Large intestine (tissue), 12 donors: ENCODE measurements around the gene ACOX2. TPM values are rescaled to one million over a fixed set of nuclear protein-coding genes. Genes with fewer than 3 reads are reported as not detected.

Source experiments
- DNase-seq, 2 donors: peaks; one replicate each; pipeline versions ENCODE4 v3.0.0 to v3.0.0-alpha.2; 2013
- H3K27ac ChIP-seq: one replicate; pipeline ENCODE4 v1.5.1; 2013; ENCODE audit warnings: low read length
- H3K27me3 ChIP-seq: 2 replicates; pipeline ENCODE4 v1.6.1; 2013; ENCODE audit warnings: low read length; ENCODE audit not compliant: control insufficient read depth, insufficient read depth
- H3K36me3 ChIP-seq: 2 replicates; pipeline ENCODE4 v1.6.1; 2013; ENCODE audit warnings: low read length; ENCODE audit not compliant: control insufficient read depth, insufficient read depth
- H3K4me1 ChIP-seq: one replicate; pipeline ENCODE4 v1.6.1; 2013; ENCODE audit warnings: low read length; ENCODE audit not compliant: control insufficient read depth, insufficient read depth
- H3K4me3 ChIP-seq: one replicate; pipeline ENCODE4 v1.5.1; 2013; ENCODE audit warnings: low read length
- H3K9me3 ChIP-seq: one replicate; pipeline ENCODE4 v1.6.1; 2013; ENCODE audit warnings: mild to moderate bottlenecking, low read depth, low read length, moderate library complexity; ENCODE audit not compliant: control insufficient read depth
- WGBS: methylation state at CpG from one replicate; pipeline ENCODE4 v1.1.5; 2013; ENCODE audit warnings: low lambda C conversion rate; ENCODE audit not compliant: insufficient coverage; 5-methylcytosine and 5-hydroxymethylcytosine counted together
- long read RNA-seq, 11 donors: transcript quantifications; one replicate each; lab custom pipeline, GENCODE V29; 2026
- polyA plus RNA-seq: library from polyadenylated mRNA; unstranded; fragments of 120-200 nt; gene quantifications from one replicate; pipeline ENCODE4 v1.2.1, GENCODE V29; 2013

ACOX2 gene
- 96.9 TPM for polyA plus RNA-seq
- long read RNA-seq, donor 1, transcript ACOX2-201 (15 exons, 2,426 nt): major isoform, 6 of 6 reads
- long read RNA-seq, donor 1, partial matches to known transcripts: 0 of 6 reads
- long read RNA-seq, donor 1, other reads (novel, unspliced or antisense): 0 of 6 reads
- long read RNA-seq, donor 2, partial matches to known transcripts: 5 of 11 reads
- long read RNA-seq, donor 2, other reads (novel, unspliced or antisense): 0 of 11 reads
- long read RNA-seq, donor 3: 0 reads
- long read RNA-seq, donor 4, partial matches to known transcripts: 0 of 1 reads
- long read RNA-seq, donor 4, other reads (novel, unspliced or antisense): 0 of 1 reads
- long read RNA-seq, donor 5, partial matches to known transcripts: 0 of 2 reads
- long read RNA-seq, donor 5, other reads (novel, unspliced or antisense): 0 of 2 reads
- long read RNA-seq, donor 6, partial matches to known transcripts: 0 of 2 reads
- long read RNA-seq, donor 6, other reads (novel, unspliced or antisense): 0 of 2 reads
- long read RNA-seq, donor 7, partial matches to known transcripts: 0 of 3 reads
- long read RNA-seq, donor 7, other reads (novel, unspliced or antisense): 0 of 3 reads
- long read RNA-seq, donor 8, transcript ACOX2-201 (15 exons, 2,426 nt): major isoform, 6 of 15 reads
- long read RNA-seq, donor 8, partial matches to known transcripts: 5 of 15 reads
- long read RNA-seq, donor 8, other reads (novel, unspliced or antisense): 0 of 15 reads
- long read RNA-seq, donor 9, partial matches to known transcripts: 0 of 3 reads
- long read RNA-seq, donor 9, other reads (novel, unspliced or antisense): 0 of 3 reads
- long read RNA-seq, donor 10, transcript ACOX2-201 (15 exons, 2,426 nt): major isoform, 5 of 8 reads
- long read RNA-seq, donor 10, partial matches to known transcripts: 0 of 8 reads
- long read RNA-seq, donor 10, other reads (novel, unspliced or antisense): 0 of 8 reads
- long read RNA-seq, donor 11, partial matches to known transcripts: 0 of 5 reads
- long read RNA-seq, donor 11, other reads (novel, unspliced or antisense): 0 of 5 reads

- Histone ChIP-seq H3K4me1 (peaks cover 71% of the 10 kb centered on the region), H3K27ac (peak within 1 kb of the TSS; percentile 91), H3K4me3 (peak within 1 kb of the TSS; percentile 41), H3K9me3 (no peaks in the 10 kb centered on the region), H3K27me3 (no peaks in the 10 kb centered on the region), H3K36me3 (peaks cover 20% of the 10 kb centered on the region)
- 75% methylated on average over 1 of the region's 13 CpGs for WGBS
- peak; percentile 43 to 77 for DNase-seq
Measured at GRCh38 chr3:58536501-58537411, at the start of gene ACOX2. TSS of gene ACOX2 (minus strand) at chr3:58537190. CDS start at chr3:58535106, 2,084 bp downstream.

DNA sequence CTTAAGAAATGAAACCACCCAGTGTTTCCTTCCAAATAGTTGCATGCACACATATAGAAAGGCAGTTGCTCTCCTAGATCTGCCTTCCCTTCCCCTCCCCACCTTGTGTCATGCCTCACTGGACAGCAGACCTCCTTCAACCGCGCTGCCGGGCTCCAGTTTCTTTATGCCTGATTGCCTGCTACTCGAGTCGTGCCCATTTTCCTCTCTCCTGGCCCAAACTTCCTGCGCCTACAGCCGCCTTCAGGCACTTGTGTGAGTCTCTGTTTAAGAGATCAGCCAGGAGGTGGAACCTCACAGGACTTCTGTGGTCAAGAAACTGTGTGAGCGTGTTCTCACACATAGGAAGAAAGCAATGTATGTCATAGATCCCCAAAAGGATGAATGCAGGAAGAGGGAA lies 49.0 kb upstream of the ACOX2 start:
- 89% methylated on average over 1 of the region's 8 CpGs for WGBS
- Histone ChIP-seq H3K27ac (no peak overlapping the region), H3K27me3 (peaks cover 53% of the 10 kb centered on the region), H3K9me3 (no peaks in the 10 kb centered on the region), H3K4me1 (peaks cover 10% of the 10 kb centered on the region), H3K4me3 (no peak overlapping the region), H3K36me3 (no peaks in the 10 kb centered on the region)
- DNase-seq: no peak

GRCh38 chr3:58585005-58585786 lies 48.2 kb upstream of the ACOX2 start:
- no peak overlapping the region for H3K27ac ChIP-seq
- no peaks in the 10 kb centered on the region for H3K9me3 ChIP-seq
- no peaks in the 10 kb centered on the region for H3K36me3 ChIP-seq
- H3K27me3 ChIP-seq: peaks cover 54% of the 10 kb centered on the region
- peaks cover 12% of the 10 kb centered on the region for H3K4me1 ChIP-seq
- peak overlapping the region; percentile 27 for H3K4me3 ChIP-seq
- WGBS: 17% methylated on average over 3 of the region's 46 CpGs
- DNase-seq: peak; percentile 52 to 67

- peaks cover 54% of the 10 kb centered on the region for H3K27me3 ChIP-seq
- no peak for DNase-seq
- H3K36me3 ChIP-seq: no peaks in the 10 kb centered on the region
- no peaks in the 10 kb centered on the region for H3K9me3 ChIP-seq
- peak overlapping the region; percentile 27 for H3K4me3 ChIP-seq
- peaks cover 12% of the 10 kb centered on the region for H3K4me1 ChIP-seq
- no peak overlapping the region for H3K27ac ChIP-seq
- WGBS: no CpG with 5 or more reads among the region's 10 CpGs
Measured at GRCh38 chr3:58584690-58585004, 47.7 kb upstream of the ACOX2 start.

DNA sequence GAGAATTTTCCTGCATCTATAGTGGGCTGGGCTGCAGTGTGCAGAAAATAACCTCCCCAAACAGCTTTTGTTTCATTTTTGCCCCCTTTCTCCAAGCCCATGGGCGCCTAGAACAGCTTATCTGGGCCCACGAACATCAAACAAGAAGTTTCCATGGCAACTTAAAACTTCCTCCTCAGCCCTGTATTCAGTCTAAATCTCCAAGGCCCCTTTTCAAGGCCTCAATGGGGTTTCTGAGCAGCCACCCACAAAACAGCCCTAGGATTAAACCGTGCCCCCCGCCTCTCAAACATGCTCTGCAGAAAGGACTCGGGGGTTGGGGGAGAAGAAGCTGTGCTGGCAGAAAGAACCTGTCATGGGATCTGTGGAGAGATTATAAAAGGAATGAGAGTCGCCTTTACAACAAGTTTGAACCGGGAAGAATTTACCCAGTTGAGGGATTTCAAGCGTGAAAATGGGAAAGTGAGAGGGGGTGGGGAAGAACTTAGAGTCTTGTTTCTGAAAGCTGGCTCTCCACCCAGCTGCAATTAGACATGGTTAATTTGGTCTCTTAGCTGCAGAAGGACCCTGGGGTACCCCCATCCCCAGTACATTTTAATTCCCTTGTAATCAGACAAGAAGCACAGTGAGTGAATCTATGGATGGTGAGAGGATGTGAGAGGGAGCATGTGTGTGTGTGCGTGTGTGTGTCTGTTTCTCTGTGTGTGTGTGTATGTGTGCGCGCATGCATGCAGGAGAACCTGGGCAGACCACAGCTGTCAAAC lies 44.5 kb upstream of the ACOX2 start:
- no CpG with 5 or more reads among the region's 11 CpGs for WGBS
- Histone ChIP-seq H3K27ac (no peak overlapping the region), H3K9me3 (no peaks in the 10 kb centered on the region), H3K4me1 (peaks cover 12% of the 10 kb centered on the region), H3K36me3 (no peaks in the 10 kb centered on the region), H3K27me3 (peaks cover 37% of the 10 kb centered on the region), H3K4me3 (no peak overlapping the region)
- DNase-seq: no peak

- Histone ChIP-seq H3K27me3 (peaks cover 30% of the 10 kb centered on the region), H3K27ac (no peak overlapping the region), H3K4me1 (peaks cover 12% of the 10 kb centered on the region), H3K36me3 (no peaks in the 10 kb centered on the region), H3K9me3 (no peaks in the 10 kb centered on the region), H3K4me3 (no peak overlapping the region)
- no peak for DNase-seq
- WGBS: no CpG with 5 or more reads among the region's 4 CpGs
Measured at GRCh38 chr3:58580826-58581327, 43.9 kb upstream of the ACOX2 start.

DNA sequence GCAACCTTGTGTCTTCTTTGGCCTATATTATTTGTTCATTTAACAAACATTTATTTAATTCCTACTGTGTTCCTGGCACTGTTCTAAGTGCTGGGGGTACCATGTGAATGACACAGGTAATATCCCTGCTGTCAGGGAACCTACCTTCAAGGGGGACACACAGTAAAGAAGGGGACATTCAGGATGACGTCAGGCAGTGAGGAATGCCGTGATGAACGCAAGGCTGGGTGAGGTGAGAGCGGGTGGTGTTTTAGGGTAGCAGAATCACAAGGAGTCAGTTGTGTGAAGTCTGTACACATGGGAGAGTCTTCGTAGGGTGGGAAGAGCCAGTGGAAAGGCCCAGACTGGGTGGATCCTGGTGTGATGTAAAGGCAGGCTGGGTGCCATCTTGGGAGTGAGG lies 41.9 kb upstream of the ACOX2 start:
- Histone ChIP-seq H3K4me3 (no peak overlapping the region), H3K4me1 (peaks cover 7% of the 10 kb centered on the region), H3K27me3 (peaks cover 10% of the 10 kb centered on the region), H3K36me3 (no peaks in the 10 kb centered on the region), H3K9me3 (no peaks in the 10 kb centered on the region), H3K27ac (no peak overlapping the region)
- DNase-seq: no peak
- 100% methylated on average over 1 of the region's 5 CpGs for WGBS

DNA sequence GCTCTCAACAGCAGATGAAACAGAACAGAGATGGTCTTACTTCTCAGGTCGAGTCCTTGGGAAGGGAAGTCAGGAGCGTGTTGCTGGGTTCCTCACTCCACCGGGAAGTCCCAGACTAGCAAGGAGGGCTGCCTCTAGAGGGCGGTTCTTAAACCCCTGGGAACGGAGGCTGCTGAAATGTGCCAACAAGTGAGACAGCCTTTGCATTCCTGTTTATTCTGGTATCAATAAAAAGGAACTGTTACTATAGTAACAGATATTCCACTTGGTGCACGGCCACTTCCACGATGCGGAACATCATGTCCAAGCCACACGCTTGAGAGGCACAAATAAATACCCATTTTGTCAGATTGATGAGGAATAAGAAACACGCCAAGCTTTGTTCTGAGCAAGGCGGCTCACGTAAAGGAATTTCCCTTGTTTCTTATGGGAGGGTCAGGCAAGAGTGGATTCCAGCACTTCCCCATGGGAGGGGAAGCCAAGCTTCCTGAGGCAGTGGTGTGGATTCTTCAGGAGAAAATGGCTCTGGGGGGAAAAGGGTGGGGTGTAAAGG lies 40.4 kb upstream of the ACOX2 start, which contains the start of gene FAM107A:
FAM107A (minus strand) TSS at position 123 of the 553 bp plus-strand sequence. CDS start 7,531 bp downstream, outside the sequence.
- no peak within 1 kb of the TSS for H3K27ac ChIP-seq
- H3K36me3 ChIP-seq: no peaks in the 10 kb centered on the region
- H3K4me3 ChIP-seq: no peak within 1 kb of the TSS
- no peaks in the 10 kb centered on the region for H3K9me3 ChIP-seq
- DNase-seq: peak in 1 of 2 donors; percentile 33
- peaks cover 8% of the 10 kb centered on the region for H3K27me3 ChIP-seq
- WGBS: no CpG with 5 or more reads among the region's 12 CpGs
- H3K4me1 ChIP-seq: peaks cover 7% of the 10 kb centered on the region
